GM12878 (cell line): Measurements from ENCODE around the gene PPM1G. TPM values are rescaled to one million over a fixed set of nuclear protein-coding genes. Genes with fewer than 3 reads are reported as not detected.
A peak's percentile ranks its signal among the peaks of the same experiment; 100 is the strongest.

Source experiments
- ATAC-seq: fragments of 200-7000 bp; cut with Tn5 transposase; 3 replicates; pipeline ENCODE4 v1.9.1; 2020; ENCODE audit warnings: mild to moderate bottlenecking, moderate library complexity
- BruUV-seq: library from RNA; stranded (reverse); fragments of 400-500 nt; replicated peaks from 2 replicates; lab custom pipeline; 2021; lab: Mats Ljungman, UMichigan
- CTCF ChIA-PET: fragments of 300-600 bp; sonication (Branson Sonifier 250); formaldehyde crosslinking; extraction: SDS; loops from one replicate; lab custom pipeline; 2021; ENCODE audit warnings: inconsistent platforms; lab: Yijun Ruan, JAX
- POLR2A ChIA-PET: fragments of 350-600 bp; formaldehyde crosslinking; extraction: SDS; loops from one replicate; lab custom pipeline; 2021; ENCODE audit warnings: inconsistent platforms; lab: Charles Lee
- RAD21 ChIA-PET: fragments of 300-600 bp; sonication (Branson Sonifier 250); formaldehyde crosslinking; loops from one replicate; lab custom pipeline; 2023; ENCODE audit warnings: antibody characterized with exemption; ENCODE audit not compliant: unreplicated experiment; lab: Charles Lee
- SMC1A ChIA-PET: fragments of 300-600 bp; sonication (Branson Sonifier 250); formaldehyde crosslinking; loops from one replicate; lab custom pipeline; 2023; ENCODE audit not compliant: unreplicated experiment, uncharacterized antibody; lab: Charles Lee
- DNase-seq: peaks from one replicate; pipeline ENCODE4 v3.0.0-alpha.2; 2011; ENCODE audit warnings: low read depth, low spot score
- FAIRE-seq: peaks from 3 replicates; lab custom pipeline; 2011; peaks lifted over from hg19 to GRCh38; lab: Jason Lieb, UNC
- H2AFZ ChIP-seq: 2 replicates; pipeline ENCODE4 v1.6.0; 2011; ENCODE audit warnings: low read depth, low read length, control low read depth; ENCODE audit not compliant: control insufficient read depth
- H3K27ac ChIP-seq: 2 replicates; pipeline ENCODE4 v1.5.1; 2011; ENCODE audit warnings: control low read depth; ENCODE audit not compliant: control insufficient read depth, insufficient read depth
- H3K27me3 ChIP-seq, 2 experiments: replicated peaks in 1 of 2; 2 replicates each; pipeline versions ENCODE4 v1.6.0 to v1.6.1; 2011; ENCODE audit warnings: low read length in 1 of 2; ENCODE audit not compliant: control insufficient read depth in 2 of 2, insufficient read depth in 2 of 2
- H3K36me3 ChIP-seq, 2 experiments: 2 replicates each; pipeline ENCODE4 v1.5.1; 2011; ENCODE audit warnings: low read length in 1 of 2; ENCODE audit not compliant: control insufficient read depth in 2 of 2, insufficient read depth in 2 of 2
- H3K4me1 ChIP-seq: 2 replicates; pipeline ENCODE4 v1.6.1; 2011; ENCODE audit warnings: mild to moderate bottlenecking, low read length, moderate library complexity, mixed read lengths; ENCODE audit not compliant: control insufficient read depth, insufficient read depth
- H3K4me2 ChIP-seq: 2 replicates; pipeline ENCODE4 v1.6.0; 2011; ENCODE audit warnings: control low read depth; ENCODE audit not compliant: control insufficient read depth, insufficient read depth
- H3K4me3 ChIP-seq: fragments of 200-600 bp; sonication (generic); 2 replicates; pipeline ENCODE4 v1.5.1; 2016
- H3K79me2 ChIP-seq: 2 replicates; pipeline ENCODE4 v1.6.0; 2011; ENCODE audit warnings: low read length; ENCODE audit not compliant: control insufficient read depth, insufficient read depth
- H3K9ac ChIP-seq: 2 replicates; pipeline ENCODE4 v1.8.0; 2011; ENCODE audit warnings: low read length, control low read depth, mixed read lengths; ENCODE audit not compliant: control insufficient read depth, insufficient read depth
- H3K9me3 ChIP-seq: replicated peaks from 3 replicates; pipeline ENCODE4 v1.5.1; 2011; ENCODE audit warnings: mild to moderate bottlenecking, low read length; ENCODE audit not compliant: control insufficient read depth, insufficient read depth
- H4K20me1 ChIP-seq: 2 replicates; pipeline ENCODE4 v1.6.0; 2011; ENCODE audit not compliant: control insufficient read depth, insufficient read depth
- BCLAF1 ChIP-seq: fragments of 450-650 bp; IDR thresholded peaks from 2 replicates; pipeline ENCODE4 v1.6.1; 2017; ENCODE audit warnings: antibody characterized with exemption, mild to moderate bottlenecking, moderate library complexity
- E2F8 ChIP-seq: fragments of 450-650 bp; IDR thresholded peaks from 2 replicates; pipeline ENCODE4 v1.6.1; 2018; ENCODE audit warnings: mild to moderate bottlenecking, low read depth, moderate library complexity; ENCODE audit not compliant: partially characterized antibody
- KAT2A ChIP-seq: conservative IDR thresholded peaks from 2 replicates; pipeline ENCODE4 v1.6.1; 2011; ENCODE audit warnings: low read depth, low read length; ENCODE audit not compliant: control insufficient read depth
- MTA3 ChIP-seq: IDR thresholded peaks from 2 replicates; pipeline ENCODE4 v1.6.1; 2012; ENCODE audit warnings: low read length, inconsistent platforms, borderline replicate concordance
- NFYB ChIP-seq: IDR thresholded peaks from 2 replicates; pipeline ENCODE4 v1.6.1; 2011; ENCODE audit warnings: low read depth, mild to moderate bottlenecking, low read length, improper control_type of control experiment, moderate library complexity; ENCODE audit not compliant: insufficient read depth
- POLR2A ChIP-seq: IDR thresholded peaks from 2 replicates; pipeline ENCODE4 v1.6.1; 2011; ENCODE audit warnings: low read depth, mild to moderate bottlenecking, low read length
- SIN3A ChIP-seq: IDR thresholded peaks from 2 replicates; pipeline ENCODE4 v1.6.1; 2012; ENCODE audit warnings: low read depth, low read length, improper control_type of control experiment
- TARDBP ChIP-seq: IDR thresholded peaks from 2 replicates; pipeline ENCODE4 v1.6.1; 2016; ENCODE audit warnings: borderline replicate concordance
- ZBED1 ChIP-seq: IDR thresholded peaks from 2 replicates; pipeline ENCODE4 v1.6.1; 2016; ENCODE audit warnings: borderline replicate concordance
- WGBS: methylation state at CpG from one replicate; pipeline ENCODE4 v1.1.6; 2016; ENCODE audit warnings: low lambda C conversion rate; ENCODE audit not compliant: insufficient replicate concordance, insufficient coverage; ENCODE audit errors: missing lambda C conversion rate; 5-methylcytosine and 5-hydroxymethylcytosine counted together
- in situ Hi-C: fragments of 300-500 bp; cut with MboI; formaldehyde crosslinking; loops from 9 replicates; pipeline ENCODE4 v1.14.3; 2018; ENCODE audit warnings: mixed read lengths
- intact Hi-C: fragments of 100-400 bp; cut with micrococcal nuclease; formaldehyde crosslinking; loops from one replicate; pipeline ENCODE4 v1.14.2; 2022; ENCODE audit not compliant: unreplicated experiment
- polyA plus RNA-seq, 11 experiments: library from polyadenylated mRNA; depleted of rRNA in 4 of 11; unstranded in 6 of 11; stranded (reverse) in 5 of 11; fragments of >200 nt; fragmentation: Nextera tagmentation in 4 of 11; fragmentation: Illumina TruSeq in 1 of 11; extraction: Ambion mirVana in 4 of 11; extraction: Trizol in 1 of 11; gene quantifications; 1 replicate in 1 of 11; 2 replicates in 10 of 11; pipeline versions ENCODE4 v1.2.1 to v1.2.3, GENCODE V29; 2011 to 2016; ENCODE audit warnings: inconsistent platforms in 2 of 11, missing spikeins in 2 of 11, low read depth in 1 of 11
- total RNA-seq, 4 experiments: library from RNA; depleted of rRNA in 3 of 4; stranded (reverse); fragments of >200 nt in 3 of 4; fragmentation: Illumina TruSeq in 1 of 4; extraction: Trizol in 1 of 4; gene quantifications; 2 replicates each; pipeline versions ENCODE4 v1.2.1 to v1.2.3, GENCODE V29; 2013 to 2021

Gene PPM1G
- total and polyA plus RNA-seq, 10 of the 15 experiments (the other 5 are each of a cell fraction or from before 2014, with no cell fraction given), result 68.8 to 171 (median 121) TPM

GRCh38 chr2:27442920-27443282 lies 33.5 kb upstream of the PPM1G start:
- RAD21 ChIA-PET, result no interaction called here
- Histone ChIP-seq H3K36me3 (peaks cover 13 to 16% of the 10 kb centered on the region in 2 experiments), H3K9me3 (no peaks in the 10 kb centered on the region), H3K27ac (no peak overlapping the region), H4K20me1 (no peaks in the 10 kb centered on the region), H3K79me2 (no peaks in the 10 kb centered on the region), H3K4me3 (no peak overlapping the region), H3K9ac (no peak overlapping the region), H2AFZ (no peak overlapping the region), H3K27me3 (no peaks in the 10 kb centered on the region), H3K4me2 (no peak overlapping the region), H3K4me1 (no peaks in the 10 kb centered on the region)
- POLR2A ChIA-PET, result no interaction called here
- intact Hi-C loops, result no loop called here
- SMC1A ChIA-PET, result no interaction called here
- ATAC-seq (no peak; the same call in 2 of the 3 replicates), FAIRE-seq (no peak), DNase-seq (no peak)
- in situ Hi-C loops, result no loop called here
- 90% methylated on average over 6 of the region's 6 CpGs for WGBS
- no peak for TF ChIP-seq ZBED1
- TF ChIP-seq TARDBP, result no peak
- no peak for TF ChIP-seq BCLAF1
- no peak for TF ChIP-seq MTA3
- TF ChIP-seq NFYB, result no peak
- peak; percentile 45 for TF ChIP-seq POLR2A
- no peak for TF ChIP-seq KAT2A
- TF ChIP-seq E2F8, result no peak
- no peak for TF ChIP-seq SIN3A
- BruUV-seq, result no TSS peak
- CTCF ChIA-PET, result interaction anchor here (0.5 kb wide), 1 partner anchor 60 kb away, joined by 3 read pairs; no protein-coding TSS in a partner anchor
